Activated gamma-delta T cell treated with Interleukin-2 at 50 U/mL for 16 hours (primary cell): ENCODE results near the gene STRA6.

Experiments
- DNase-seq: peaks from one replicate; pipeline ENCODE4 v3.0.0-alpha.2; 2020

STRA6 gene

GRCh38 chr15:74226761-74227540, 24.4 kb upstream of the STRA6 start:
- no peak for DNase-seq

GRCh38 chr15:74225928-74226327, 23.3 kb upstream of the STRA6 start:
- DNase-seq, result no peak

DNA sequence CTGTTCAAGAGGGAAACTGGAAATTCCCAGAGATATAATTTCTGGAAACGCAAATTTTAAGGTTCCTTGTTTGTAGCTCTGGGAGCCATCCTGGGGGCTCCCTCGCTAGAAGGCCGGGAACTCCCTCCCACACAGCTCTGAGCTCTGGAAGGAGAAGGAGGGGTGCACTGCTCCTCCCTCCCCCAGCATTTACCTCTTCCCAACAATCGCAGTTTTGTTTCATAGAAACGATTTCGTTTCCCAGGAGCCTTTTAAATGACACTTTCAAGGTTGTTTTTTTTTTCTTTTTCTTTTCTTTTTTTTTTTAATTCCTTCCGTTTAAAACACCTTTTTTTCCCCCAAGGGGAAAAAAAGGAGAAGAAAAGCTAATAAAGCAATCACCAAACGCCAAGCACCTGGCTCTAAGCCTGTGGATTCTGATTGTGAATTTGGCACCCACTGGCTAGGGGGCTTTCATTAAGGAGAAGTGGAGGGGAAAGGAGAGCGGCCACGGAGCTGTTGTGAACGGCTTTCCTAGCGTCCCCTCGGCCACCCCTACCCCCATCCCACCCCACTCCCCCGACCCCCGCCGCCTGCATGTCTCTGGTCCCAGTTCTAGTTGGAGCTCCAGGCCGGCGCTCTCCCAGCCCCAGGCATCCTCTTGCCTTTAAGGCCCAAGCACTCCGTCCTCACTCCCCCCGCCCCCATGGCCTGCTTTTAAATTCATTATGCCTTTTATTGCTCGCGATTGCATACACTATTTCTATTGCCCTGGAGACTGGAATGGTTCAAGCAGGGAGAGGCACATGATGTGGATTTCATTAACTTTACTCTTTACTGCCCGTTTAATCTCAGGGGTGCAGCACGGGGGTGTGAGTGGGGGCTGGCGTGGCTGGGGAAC, 19.9 kb upstream of the STRA6 start:
- no peak for DNase-seq

- no peak for DNase-seq
These were observed 19.0 kb upstream of the STRA6 start for GRCh38 chr15:74221399-74222239.

- no peak for DNase-seq
These were observed 18.1 kb upstream of the STRA6 start for GRCh38 chr15:74220475-74221248.

DNA sequence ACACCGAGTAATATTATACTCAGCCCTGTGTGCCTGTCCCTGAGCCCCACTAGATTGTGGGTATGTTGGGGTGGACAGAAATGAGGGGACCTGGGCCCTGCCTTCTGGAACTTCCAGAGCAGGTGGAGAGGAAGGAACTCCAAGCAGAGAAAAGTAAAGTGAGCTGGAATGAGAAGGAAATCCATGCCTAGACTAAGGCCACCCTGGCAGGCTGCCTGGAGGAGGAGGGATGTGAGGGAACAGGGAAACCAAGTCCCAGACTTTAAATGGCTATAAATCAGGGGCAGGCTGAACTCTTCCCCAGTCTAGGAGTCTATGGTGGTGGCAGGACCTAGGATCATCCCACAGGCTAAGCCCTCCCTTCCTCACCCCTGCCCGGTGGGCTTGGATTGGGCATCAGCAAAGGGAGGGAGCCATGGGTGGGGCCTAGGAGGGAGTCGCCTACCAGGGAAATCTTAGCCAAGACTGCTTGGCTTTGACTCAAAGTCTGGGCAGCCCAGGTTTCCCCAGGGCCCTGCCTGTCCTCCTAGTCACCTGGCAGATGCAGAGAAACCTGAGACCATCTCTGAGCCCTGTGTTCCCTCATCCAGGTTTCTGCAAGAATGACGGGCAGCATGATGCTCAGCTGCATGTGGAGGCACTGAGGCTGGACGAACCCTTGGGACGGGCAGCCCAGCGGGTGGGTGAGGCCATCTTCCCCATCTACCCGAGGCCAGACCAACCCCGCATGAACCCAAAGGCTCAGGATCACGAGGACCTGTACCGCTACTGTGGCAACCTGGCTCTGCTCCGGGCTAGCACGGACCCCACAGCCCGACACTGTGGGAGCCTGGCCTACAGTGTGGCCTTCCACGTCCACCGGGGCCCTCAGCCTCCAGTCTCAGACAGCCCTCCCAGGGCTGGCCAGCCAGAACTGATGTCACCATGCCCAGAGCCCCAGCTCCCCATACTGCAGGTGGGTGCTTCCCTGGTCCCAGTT, 15.6 kb upstream of the STRA6 start:
- DNase-seq, result no peak

DNA sequence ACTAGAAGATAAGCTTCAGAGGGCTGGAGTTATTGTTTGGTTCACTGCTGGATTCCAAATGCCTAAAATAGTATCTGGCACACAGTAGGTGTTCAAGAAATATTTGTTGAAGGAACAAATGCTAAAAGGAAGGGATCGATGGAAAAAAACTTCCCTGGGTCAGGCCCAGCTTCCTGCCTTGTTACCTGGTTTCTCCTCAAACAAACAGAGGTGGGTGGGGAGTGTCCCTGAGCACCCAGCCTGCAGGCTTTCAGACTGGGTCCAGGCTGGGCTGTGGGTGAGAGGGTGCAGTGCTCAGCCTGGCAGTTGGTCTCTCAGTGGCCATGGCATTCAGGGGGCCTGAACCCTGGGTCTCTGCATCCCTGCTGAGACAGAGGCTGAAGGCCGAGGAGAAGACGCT, 14.4 kb upstream of the STRA6 start:
- DNase-seq, result no peak

DNA sequence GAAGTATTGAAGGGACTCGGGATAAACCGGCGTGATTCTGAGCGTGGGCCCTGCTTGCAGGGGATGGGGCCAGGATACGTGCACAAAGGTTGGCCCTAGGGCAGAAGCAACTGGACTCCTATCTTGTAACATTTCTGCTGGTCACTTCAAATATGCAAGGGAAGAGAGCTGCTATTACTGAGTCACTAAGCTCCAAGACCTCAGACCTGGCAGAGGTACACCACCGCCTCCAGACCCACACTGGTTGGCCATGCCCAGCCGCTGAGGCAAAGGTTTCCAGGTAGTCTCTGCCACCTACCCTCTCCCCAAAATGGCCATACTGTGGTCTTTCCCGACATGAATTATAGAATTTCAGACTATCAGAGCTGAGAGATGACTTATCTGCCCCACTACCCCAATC, 13.4 kb upstream of the STRA6 start:
- DNase-seq, result no peak

DNA sequence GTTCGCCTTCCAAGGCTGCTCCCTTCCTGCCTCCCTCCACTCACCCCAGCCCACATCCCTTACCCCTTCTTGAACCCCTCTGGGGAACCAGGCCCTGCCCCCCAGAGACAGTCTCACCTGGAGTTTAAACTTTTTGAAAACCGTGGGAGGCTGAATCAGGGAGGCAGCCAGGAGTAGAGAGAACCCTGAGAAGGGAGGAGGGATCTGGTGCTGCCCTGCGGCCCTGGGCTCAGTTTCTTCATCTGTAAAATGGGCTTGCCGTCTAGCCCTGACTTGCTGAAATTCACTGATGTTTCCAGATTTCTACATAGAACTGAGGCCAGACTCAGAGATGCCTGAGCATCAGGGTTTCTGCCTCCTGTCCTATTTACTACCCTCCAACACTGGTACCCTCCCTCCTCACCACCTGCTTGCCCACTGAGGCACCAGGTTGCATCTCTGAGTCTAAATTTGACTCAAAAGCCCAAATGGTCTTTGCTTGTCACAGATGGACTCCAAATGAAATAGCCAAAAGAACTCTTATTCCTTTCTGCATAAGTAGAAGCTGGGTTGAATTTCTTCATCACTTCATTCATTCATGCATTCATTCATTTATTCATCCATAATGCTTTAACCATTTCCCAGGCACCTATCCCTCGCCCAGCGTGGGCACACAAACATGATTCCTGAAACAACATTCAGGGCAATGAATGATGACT, 11.9 kb upstream of the STRA6 start:
- DNase-seq, result no peak

DNA sequence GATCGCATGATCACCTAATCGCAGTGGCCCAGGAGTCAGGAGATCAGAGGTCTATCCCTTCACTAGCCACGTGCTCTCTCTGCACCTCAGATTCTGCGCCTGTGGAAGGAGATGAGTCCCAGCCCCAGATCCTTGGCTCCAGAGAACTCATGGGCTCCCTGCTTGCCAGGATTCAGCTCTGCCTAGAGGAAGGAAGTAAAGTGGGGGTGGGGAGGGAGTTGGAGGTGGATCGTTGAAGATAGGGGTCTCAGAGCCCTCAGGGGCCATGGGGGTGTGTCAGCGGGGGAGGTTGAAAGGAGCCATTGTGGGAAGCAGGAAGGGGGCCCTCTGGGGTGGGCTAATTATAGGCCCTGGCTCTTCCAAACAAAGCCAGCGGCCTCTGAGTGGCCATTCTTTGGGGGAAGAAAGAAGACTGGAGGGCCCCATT, 11.3 kb upstream of the STRA6 start:
- DNase-seq, result no peak

DNA sequence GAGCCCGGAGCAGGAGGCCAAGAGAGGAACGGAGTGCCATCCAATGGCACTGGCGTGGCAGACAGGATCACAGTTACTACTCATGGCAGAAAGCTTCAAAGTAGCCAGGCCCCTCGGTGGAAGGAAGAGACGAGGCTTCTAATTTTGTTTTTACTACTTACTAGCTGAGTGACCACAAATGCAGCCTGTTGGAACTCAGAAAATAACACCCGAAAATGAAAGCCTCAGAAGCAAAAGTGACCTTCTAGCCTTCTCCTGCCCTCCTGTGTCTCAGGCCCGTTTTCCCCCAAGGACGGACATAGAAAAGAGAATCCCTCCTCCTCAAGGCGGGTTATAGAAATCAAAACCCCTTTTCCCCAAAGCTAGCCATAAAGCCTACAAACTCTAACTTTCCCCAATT, 9.9 kb upstream of the STRA6 start:
- DNase-seq, result no peak

DNA sequence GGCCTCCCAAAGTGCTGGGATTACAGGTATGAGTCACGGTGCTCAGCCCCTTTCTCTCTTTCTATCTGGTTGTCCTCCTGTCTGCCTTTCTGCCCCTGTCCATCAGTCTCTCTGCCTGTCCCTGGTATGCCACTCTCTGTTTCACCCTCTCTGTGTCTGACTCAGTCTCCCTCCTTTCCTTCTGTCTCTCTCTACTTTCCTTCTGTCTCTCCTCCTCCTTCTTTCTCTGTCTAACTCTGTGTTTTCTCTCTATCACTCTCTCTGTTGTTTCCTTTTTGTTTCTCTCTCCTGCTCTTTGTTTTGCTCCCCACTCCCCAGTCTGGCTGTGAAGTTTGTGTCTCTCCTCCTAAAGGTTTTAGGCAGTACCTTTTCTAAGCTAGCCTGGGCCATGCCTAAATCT, 9.1 kb upstream of the STRA6 start:
- DNase-seq, result no peak

GRCh38 chr15:74210729-74211128, 8.1 kb upstream of the STRA6 start:
- no peak for DNase-seq

DNA sequence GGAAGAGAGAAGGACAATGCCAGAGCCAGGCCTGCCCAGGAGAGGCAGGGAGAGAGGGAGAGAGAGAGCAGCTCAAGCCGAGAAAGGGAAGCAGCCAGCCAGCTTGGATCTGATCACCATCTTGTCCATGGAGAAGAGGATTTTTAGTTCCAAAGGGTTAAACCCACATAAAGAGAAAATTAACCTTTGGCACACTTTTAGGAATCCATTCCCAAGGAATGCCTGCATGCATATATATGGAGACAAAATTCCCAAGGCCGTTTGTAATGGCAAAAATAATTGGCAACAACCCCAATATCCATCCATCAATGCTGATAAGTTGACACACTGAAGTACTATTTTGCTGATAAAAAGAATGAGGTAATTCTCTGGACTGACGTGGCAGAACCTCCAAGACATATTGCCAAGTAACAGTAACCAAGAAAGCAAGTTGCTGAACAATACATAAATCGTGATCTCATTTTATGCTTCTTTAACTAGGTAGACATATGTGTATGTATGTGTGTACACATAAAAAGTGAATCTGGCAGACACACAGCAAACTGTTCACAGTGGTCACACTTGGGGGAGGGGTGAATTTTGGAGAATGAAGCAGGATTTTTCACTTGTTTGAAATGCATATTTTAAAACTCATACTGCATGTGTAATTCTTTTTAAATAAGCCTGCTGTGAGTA, 7.5 kb upstream of the STRA6 start:
- DNase-seq, result no peak

DNA sequence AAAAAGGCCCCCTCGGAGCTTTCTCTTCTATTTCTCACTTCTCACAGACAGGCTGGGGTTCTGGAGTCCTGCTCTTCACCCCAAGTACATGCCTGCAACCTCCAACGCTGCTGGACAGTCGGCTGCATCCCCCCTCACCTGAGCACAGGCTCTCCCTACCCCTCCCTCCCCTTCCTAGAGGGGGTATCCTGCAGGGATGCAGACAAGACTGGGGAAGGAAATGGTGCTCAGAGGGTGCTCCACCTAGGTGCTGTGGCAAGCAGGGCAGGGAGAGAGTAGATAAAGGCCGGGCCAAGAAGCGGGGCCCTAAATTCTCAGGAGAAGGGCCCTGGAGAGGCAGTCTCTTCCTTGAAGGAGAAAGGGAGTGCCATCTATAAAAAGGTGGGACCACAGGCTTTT, 7.0 kb upstream of the STRA6 start:
- DNase-seq, result no peak

- DNase-seq, result no peak
These were observed 6.4 kb upstream of the STRA6 start for GRCh38 chr15:74208901-74209559.

GRCh38 chr15:74208496-74208895, 5.9 kb upstream of the STRA6 start:
- DNase-seq, result no peak

GRCh38 chr15:74207652-74208440, 5.3 kb upstream of the STRA6 start:
- DNase-seq, result no peak
